Vagina (tissue), 2 donors: ENCODE data around the gene ARL2BP. TPM values are rescaled to one million over a fixed set of nuclear protein-coding genes. Genes with fewer than 3 reads are reported as not detected.
A peak's percentile ranks its signal among the peaks of the same experiment; 100 is the strongest.

Experiments
- DNase-seq, 2 donors: peaks; one replicate each; pipeline ENCODE4 v3.0.0-alpha.2; 2017; ENCODE audit errors: extremely low spot score in 2 of 2
- H3K27ac ChIP-seq: fragments of 200-600 bp; sonication (generic); one replicate; pipeline ENCODE4 v1.5.1; 2019
- H3K27me3 ChIP-seq: fragments of 200-600 bp; sonication (generic); one replicate; pipeline ENCODE4 v1.5.1; 2019
- H3K36me3 ChIP-seq, 2 donors: fragments of 200-600 bp; sonication (generic); one replicate each; pipeline ENCODE4 v1.5.1; 2017 to 2019
- H3K4me1 ChIP-seq: fragments of 200-600 bp; sonication (generic); one replicate; pipeline ENCODE4 v1.5.1; 2019
- H3K4me3 ChIP-seq, 2 donors: fragments of 200-600 bp; sonication (generic); 1 replicate in 1 of 2; 2 replicates in 1 of 2; pipeline ENCODE4 v1.5.1; 2016 to 2019
- H3K9me3 ChIP-seq: fragments of 200-600 bp; sonication (generic); one replicate; pipeline ENCODE4 v1.5.1; 2019
- POLR2A ChIP-seq, 2 donors: fragments of 450-650 bp; IDR thresholded peaks; one replicate each; pipeline ENCODE4 v1.6.1; 2017; ENCODE audit warnings: antibody characterized with exemption in 2 of 2, mild to moderate bottlenecking in 2 of 2, moderate library complexity in 2 of 2
- POLR2AphosphoS5 ChIP-seq, 2 donors: sonication (generic); formaldehyde crosslinking; IDR thresholded peaks; one replicate each; pipeline ENCODE4 v1.9.0; 2017; ENCODE audit warnings: antibody characterized with exemption in 2 of 2, mild to moderate bottlenecking in 2 of 2, low read depth in 1 of 2; ENCODE audit not compliant: insufficient read depth in 1 of 2
- intact Hi-C: fragments of 100-400 bp; cut with DNase I; formaldehyde crosslinking; loops from one replicate; pipeline ENCODE4 v1.15.1; 2023
- total RNA-seq: library from RNA; depleted of rRNA; stranded (reverse); fragments of >200 nt; gene quantifications from one replicate; pipeline ENCODE4 v1.2.3, GENCODE V29; 2016
- TF ChIP-seq, protein P1 (sequence below), 3 experiments: fragments of 450-650 bp in 2 of 3; fragments of 200-600 bp in 1 of 3; sonication (generic) in 1 of 3; IDR thresholded peaks; one replicate each; pipeline ENCODE4 v1.5.1; 2017 to 2019; ENCODE audit warnings: antibody characterized with exemption in 3 of 3, mild to moderate bottlenecking in 2 of 3, moderate library complexity in 2 of 3

ARL2BP gene
- total RNA-seq, 1 donor from 2014 or later: 44.7 TPM

DNA sequence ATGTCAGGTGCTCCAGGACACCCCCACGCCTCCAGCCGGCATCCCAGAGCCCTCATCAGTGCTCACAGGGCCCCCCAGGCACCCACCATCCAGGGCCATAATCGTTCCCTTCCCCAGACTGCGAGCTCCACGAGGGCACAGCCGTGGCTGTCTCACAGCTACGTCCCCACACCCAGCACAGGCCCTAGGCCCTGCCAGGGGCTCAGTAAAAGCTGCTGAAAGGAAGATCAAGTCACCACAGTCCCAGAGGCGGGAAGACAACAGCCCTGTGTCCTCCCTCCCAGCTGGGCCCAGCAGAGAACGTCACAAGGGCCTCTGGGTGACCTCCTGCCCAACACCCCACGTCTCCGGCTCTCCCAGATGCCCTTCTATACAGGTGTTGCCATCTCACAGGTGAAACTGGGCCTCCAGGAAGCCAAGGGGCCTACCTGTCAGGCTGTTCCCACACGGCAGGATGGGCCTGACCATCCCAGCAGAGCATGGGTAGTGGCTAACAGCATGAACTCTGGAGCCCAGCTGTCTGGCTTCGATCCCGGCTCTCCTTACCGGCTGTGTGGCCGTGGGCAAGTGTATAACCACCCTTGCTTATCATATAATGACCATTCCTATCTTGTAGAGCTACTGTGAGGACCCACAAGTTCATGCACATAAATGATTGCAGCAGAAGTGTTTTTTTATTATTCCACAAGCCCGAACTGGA, 17.9 kb downstream of the ARL2BP start:
- Histone ChIP-seq H3K4me1 (peaks cover 54% of the 10 kb centered on the region), H3K4me3 (no peak overlapping the region), H3K27me3 (no peaks in the 10 kb centered on the region), H3K36me3 (no peaks in the 10 kb centered on the region), H3K27ac (peak overlapping the region; percentile 53), H3K9me3 (no peaks in the 10 kb centered on the region)
- intact Hi-C loops: no loop called here
- no peak for DNase-seq
- TF ChIP-seq, protein P1, sequence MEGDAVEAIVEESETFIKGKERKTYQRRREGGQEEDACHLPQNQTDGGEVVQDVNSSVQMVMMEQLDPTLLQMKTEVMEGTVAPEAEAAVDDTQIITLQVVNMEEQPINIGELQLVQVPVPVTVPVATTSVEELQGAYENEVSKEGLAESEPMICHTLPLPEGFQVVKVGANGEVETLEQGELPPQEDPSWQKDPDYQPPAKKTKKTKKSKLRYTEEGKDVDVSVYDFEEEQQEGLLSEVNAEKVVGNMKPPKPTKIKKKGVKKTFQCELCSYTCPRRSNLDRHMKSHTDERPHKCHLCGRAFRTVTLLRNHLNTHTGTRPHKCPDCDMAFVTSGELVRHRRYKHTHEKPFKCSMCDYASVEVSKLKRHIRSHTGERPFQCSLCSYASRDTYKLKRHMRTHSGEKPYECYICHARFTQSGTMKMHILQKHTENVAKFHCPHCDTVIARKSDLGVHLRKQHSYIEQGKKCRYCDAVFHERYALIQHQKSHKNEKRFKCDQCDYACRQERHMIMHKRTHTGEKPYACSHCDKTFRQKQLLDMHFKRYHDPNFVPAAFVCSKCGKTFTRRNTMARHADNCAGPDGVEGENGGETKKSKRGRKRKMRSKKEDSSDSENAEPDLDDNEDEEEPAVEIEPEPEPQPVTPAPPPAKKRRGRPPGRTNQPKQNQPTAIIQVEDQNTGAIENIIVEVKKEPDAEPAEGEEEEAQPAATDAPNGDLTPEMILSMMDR (IDR thresholded peaks at IDR 0.05): no peak
- TF ChIP-seq POLR2A (IDR thresholded peaks at IDR 0.05) (no peak), POLR2AphosphoS5 (IDR thresholded peaks at IDR 0.05; ENCODE audit: insufficient read depth in 1 of 2, low read depth in 1 of 2) (no peak)

DNA sequence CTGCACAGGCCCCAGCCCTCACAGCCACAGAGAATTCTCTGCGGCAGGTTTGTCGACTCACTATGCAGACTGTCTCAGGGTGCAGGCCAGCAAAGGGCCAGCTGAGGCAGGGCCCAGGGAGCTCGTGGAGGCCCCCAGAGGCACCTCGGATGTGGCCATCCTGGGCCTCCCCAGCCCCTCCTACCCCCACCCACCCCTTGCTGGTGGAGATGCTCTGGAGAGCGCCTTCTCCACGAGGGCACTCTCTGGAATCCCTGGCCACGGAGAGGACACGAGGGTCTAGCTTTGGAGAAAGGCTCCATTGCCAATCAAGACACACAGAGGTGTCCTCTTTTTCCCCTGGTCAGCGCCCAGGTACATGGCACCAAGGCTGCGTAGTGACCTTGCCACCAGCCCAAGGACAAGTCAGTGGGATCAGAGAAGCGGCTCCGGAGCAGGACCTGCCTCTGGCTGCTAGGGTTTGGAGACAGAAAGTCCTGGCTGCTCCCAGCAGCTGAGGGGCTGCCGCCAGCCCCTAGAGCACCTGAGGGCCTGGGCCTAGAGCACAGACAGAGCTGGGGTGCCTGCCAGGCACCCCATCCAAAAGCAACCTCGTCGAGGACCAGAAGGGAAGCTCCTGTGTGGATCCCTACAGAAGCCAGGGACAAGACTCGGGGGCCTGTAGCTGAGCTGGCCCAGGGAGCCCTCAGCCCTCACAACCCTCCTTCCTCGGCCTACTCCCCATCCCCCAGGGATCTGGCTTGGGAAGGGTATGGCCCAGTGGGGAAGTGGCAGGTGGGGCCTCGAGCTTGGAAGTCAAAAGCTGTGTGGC, 18.7 kb downstream of the ARL2BP start:
- Histone ChIP-seq H3K9me3 (no peaks in the 10 kb centered on the region), H3K4me1 (peaks cover 60% of the 10 kb centered on the region), H3K27me3 (no peaks in the 10 kb centered on the region), H3K27ac (peak overlapping the region; percentile 70), H3K4me3 (no peak overlapping the region), H3K36me3 (no peaks in the 10 kb centered on the region)
- intact Hi-C loops: no loop called here
- TF ChIP-seq, protein P1 (IDR thresholded peaks at IDR 0.05): no peak
- TF ChIP-seq POLR2A (IDR thresholded peaks at IDR 0.05) (no peak), POLR2AphosphoS5 (IDR thresholded peaks at IDR 0.05; ENCODE audit: insufficient read depth in 1 of 2, low read depth in 1 of 2) (no peak)
- DNase-seq: no peak

DNA sequence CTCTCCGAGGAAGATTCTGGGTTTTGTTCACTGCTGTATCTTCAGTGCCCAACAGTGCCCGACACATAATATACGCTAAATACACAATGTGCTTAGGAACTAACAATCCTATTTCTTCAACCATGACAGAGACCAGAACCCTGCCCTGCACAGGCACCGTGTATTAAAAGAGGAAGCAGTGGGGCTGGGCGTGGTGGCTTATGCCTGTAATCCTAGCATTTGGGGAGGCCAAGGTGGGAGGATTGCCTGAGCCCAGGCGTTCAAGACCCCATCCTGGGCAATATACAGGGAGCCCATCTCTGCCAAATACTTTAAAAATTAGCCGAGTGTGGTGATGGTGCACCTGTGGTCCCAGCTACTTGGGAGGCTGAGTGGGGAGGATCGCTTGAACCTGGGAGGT, 19.3 kb downstream of the ARL2BP start:
- Histone ChIP-seq H3K36me3 (no peaks in the 10 kb centered on the region), H3K9me3 (no peaks in the 10 kb centered on the region), H3K27ac (peak overlapping the region; percentile 70), H3K4me3 (no peak overlapping the region), H3K27me3 (no peaks in the 10 kb centered on the region), H3K4me1 (peaks cover 60% of the 10 kb centered on the region)
- intact Hi-C loops: no loop called here
- no peak for DNase-seq
- TF ChIP-seq POLR2AphosphoS5 (IDR thresholded peaks at IDR 0.05; ENCODE audit: insufficient read depth in 1 of 2, low read depth in 1 of 2): no peak
- TF ChIP-seq POLR2A (IDR thresholded peaks at IDR 0.05): no peak
- TF ChIP-seq, protein P1 (IDR thresholded peaks at IDR 0.05): no peak

DNA sequence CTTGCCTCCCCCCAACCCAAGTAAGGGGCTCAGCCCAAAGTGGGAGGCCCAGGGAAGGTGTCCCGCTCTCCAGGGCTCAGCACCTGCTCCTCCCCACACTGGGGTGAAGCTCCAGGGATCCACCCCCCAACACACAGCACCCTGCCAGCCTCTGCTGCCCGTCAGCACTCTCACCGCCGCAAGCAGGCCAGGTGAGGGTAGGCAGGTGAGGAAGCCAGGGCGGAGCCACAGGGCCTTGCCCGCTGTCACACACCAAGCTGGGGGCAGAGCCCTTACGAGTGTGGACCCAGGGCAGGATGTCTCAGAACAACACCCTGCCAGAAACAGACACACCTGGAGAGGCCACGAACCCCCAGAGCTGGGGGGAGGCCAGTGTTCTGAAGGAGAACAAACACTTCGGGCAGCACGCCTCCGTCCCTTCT, 19.9 kb downstream of the ARL2BP start:
- peak overlapping the region; percentile 70 for H3K27ac ChIP-seq

More for the DNA sequence above, 19.9 kb downstream of the ARL2BP start:
- intact Hi-C loops: no loop called here
- H3K36me3 ChIP-seq: no peaks in the 10 kb centered on the region
- H3K4me3 ChIP-seq: no peak overlapping the region
- TF ChIP-seq, protein P1 (IDR thresholded peaks at IDR 0.05): no peak
- TF ChIP-seq POLR2A (IDR thresholded peaks at IDR 0.05) (no peak), POLR2AphosphoS5 (IDR thresholded peaks at IDR 0.05; ENCODE audit: insufficient read depth in 1 of 2, low read depth in 1 of 2) (no peak)
- DNase-seq: no peak
- H3K4me1 ChIP-seq: peaks cover 57% of the 10 kb centered on the region
- H3K27me3 ChIP-seq: no peaks in the 10 kb centered on the region
- no peaks in the 10 kb centered on the region for H3K9me3 ChIP-seq
